Stimulated activated CD8-positive, alpha-beta memory T cell treated with anti-CD3 and anti-CD28 coated beads, Interleukin-15, amount 100 ng/mL, for 1 hour (primary cell): ENCODE data around the gene SYT1.

Experiments used
- DNase-seq: peaks from one replicate; pipeline ENCODE4 v3.0.0-alpha.2; 2020; ENCODE audit warnings: low read depth

The SYT1 gene

DNA sequence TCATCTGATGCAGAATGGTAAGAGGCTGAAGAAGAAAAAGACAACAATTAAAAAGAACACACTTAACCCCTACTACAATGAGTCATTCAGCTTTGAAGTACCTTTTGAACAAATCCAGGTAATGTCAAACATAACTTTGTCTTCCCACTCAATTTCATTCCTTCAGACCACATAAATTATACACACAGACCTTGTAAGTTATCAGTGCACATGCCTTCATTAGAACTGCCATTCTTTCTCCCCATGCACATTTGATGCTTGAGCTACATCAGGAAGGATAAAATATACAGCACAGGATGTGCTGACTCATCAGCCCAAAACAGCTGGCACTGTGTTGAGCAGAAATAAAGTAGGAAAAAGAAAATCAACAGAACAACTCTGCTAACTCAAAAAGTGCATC, 579.5 kb downstream of the SYT1 start:
- DNase-seq = no peak

DNA sequence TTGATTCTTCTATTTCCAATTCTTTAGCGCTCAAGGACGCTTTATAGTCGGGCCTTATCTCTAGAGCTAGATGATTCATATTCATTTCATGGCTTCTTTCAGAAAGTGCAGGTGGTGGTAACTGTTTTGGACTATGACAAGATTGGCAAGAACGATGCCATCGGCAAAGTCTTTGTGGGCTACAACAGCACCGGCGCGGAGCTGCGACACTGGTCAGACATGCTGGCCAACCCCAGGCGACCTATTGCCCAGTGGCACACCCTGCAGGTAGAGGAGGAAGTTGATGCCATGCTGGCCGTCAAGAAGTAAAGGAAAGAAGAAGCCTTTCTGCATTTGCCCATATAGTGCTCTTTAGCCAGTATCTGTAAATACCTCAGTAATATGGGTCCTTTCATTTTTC, 584.2 kb downstream of the SYT1 start:
- DNase-seq = no peak

DNA sequence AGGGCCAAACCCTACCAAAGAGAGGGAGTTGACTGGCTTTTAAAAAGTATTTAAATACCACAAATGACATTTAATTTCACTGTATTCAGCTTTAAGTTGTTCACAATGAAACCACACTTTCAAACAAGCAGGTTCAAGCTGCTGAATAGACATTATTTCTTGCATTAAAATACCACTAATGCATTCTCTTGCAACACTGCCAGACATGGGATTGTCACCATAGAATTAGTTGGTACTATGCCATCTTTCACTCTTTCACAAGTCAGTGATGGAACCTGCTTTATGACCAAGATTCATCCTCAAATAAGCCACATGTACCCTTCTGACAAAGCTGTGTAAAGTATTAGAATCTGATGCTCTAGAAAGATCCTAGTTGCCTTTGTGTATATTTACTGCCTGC, 586.8 kb downstream of the SYT1 start:
- DNase-seq = no peak

- no peak for DNase-seq
Observed at GRCh38 chr12:79451978-79452377, 587.4 kb downstream of the SYT1 start.

GRCh38 chr12:79452906-79453305, 588.3 kb downstream of the SYT1 start:
- no peak for DNase-seq

DNA sequence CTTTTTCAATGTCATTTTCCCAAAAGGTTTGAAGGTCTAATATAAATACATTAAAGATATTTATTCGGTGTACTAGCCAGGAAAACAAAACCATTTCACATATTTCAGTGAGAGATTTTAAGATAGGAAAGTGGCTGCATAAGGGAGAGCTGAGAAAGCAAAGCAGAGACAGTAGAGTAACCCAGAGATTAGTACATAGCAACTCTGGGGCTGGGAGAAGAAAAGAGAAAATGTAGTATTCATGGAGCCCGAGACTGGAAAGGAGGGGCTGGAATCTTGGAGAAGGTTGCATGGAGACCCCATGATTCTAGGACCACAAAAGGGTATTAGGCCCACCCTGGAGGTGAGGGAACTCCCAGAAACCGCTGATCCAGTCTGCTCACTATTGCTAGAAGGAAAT, 589.2 kb downstream of the SYT1 start:
- DNase-seq = no peak

GRCh38 chr12:79454338-79454843, 589.8 kb downstream of the SYT1 start:
- DNase-seq = no peak

GRCh38 chr12:79455286-79455685, 590.7 kb downstream of the SYT1 start:
- no peak for DNase-seq

DNA sequence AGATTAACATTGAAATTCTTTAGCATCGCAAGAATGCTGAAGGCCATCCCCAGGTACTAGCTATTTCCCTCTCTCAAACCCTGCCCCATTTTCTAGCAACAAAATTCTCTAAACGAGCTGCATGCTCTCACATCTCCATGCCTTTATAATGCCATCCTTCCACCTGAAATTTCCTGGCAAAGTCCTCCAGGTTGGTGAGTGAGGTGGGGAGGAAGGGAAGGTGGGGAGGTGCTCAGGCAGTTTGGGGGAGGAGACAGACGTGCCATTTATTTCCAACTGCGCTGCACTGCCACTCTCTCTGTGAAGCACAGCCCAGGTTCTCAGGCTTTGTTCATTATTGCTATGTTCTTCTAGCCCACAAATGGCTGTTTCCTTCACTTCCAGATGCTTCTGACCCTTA, 617.7 kb downstream of the SYT1 start:
- no peak for DNase-seq

- no peak for DNase-seq
Observed at GRCh38 chr12:79482921-79483320, 618.3 kb downstream of the SYT1 start.

- DNase-seq = no peak
Observed at GRCh38 chr12:79486154-79486553, 621.6 kb downstream of the SYT1 start.

DNA sequence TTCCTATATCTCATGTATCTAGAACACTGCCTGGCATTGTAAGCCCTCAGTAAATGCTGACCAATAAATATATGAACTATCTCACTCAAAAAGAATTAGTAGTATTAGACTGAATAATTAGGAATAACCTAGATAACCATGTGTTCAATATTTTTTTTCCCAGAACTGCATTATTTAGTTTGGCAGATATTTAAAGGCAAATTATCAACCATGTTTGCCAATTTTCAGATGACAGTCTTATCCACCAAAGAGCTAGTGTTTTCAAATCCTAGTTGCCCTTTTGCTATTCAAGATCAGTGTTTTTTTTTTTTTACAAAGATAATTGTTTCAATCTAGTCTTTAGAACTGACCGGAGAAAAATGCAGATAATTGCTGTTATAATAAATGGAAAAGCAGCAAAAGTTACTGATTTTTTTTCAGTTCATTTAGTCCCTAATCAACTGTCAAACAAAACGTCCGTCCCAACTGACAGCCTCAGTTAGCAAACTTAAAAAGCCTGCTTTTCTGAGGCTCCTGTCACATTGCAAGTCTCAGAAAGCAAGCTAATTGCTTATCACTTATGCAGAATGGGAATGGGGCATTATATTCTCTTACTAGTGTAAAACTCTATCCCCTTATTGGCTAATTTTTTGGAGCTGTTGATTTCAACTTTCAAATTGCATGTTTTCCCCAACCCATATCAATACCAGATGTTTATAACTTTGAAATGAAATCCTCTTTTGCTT, 623.0 kb downstream of the SYT1 start:
- no peak for DNase-seq
